ENCODE data around the gene LIPN. TPM values are rescaled to one million over a fixed set of nuclear protein-coding genes. Genes with fewer than 3 reads are reported as not detected.
A peak's percentile ranks its signal among the peaks of the same experiment; 100 is the strongest.

LIPN gene
- total and polyA plus RNA-seq, 2 donors (not counting 3 experiments of a cell fraction or from before 2014, with no cell fraction given), result not detected

- intact Hi-C loops (cut with micrococcal nuclease), result no loop called here
- no peaks in the 10 kb centered on the region for H3K79me2 ChIP-seq (ENCODE audit: control insufficient read depth, insufficient read depth, low read length)
- H4K20me1 ChIP-seq (replicated peaks; ENCODE audit: control insufficient read depth, extremely low read depth, insufficient read depth, low read length), result no peaks in the 10 kb centered on the region
- DNase-seq (ENCODE audit: low read depth, low spot score), result no peak
- BruUV-seq (replicated peaks), result no TSS peak
- no peaks in the 10 kb centered on the region for H3K9me3 ChIP-seq (replicated peaks; ENCODE audit: control insufficient read depth, insufficient read depth, low read length)
- ChIA-PET POLR2A (no interaction called here), CTCF (no interaction called here)
- H3K27me3 ChIP-seq (ENCODE audit: control insufficient read depth in 2 of 2, insufficient read depth in 2 of 2, low read length in 2 of 2), result no peaks in the 10 kb centered on the region
- no peak overlapping the region for H3K4me2 ChIP-seq (ENCODE audit: insufficient read depth, low read length)
- peaks cover 4% of the 10 kb centered on the region for H3K4me1 ChIP-seq (ENCODE audit: control insufficient read depth, extremely low read depth, insufficient read depth, low read length)
- FAIRE-seq, result peak; percentile 18
- TF ChIP-seq MYC (IDR thresholded peaks at IDR 0.05; ENCODE audit: low read depth, low read length), result no peak
- no peak for TF ChIP-seq POLR2A (IDR thresholded peaks at IDR 0.05; ENCODE audit: low read depth, low read length)
- no peak for TF ChIP-seq JUN (IDR thresholded peaks at IDR 0.05; ENCODE audit: borderline replicate concordance, insufficient read depth, insufficient read length, low read depth)
- TF ChIP-seq FOS (IDR thresholded peaks at IDR 0.05; ENCODE audit: borderline replicate concordance, insufficient read depth, low read length), result no peak
- no peak for TF ChIP-seq MAX (IDR thresholded peaks at IDR 0.05; ENCODE audit: insufficient read depth, insufficient read length)
- TF ChIP-seq GATA2 (IDR thresholded peaks at IDR 0.05; ENCODE audit: insufficient read depth, insufficient read length, low read depth, low read length), result peak; percentile 17
- TF ChIP-seq EZH2 (IDR thresholded peaks at IDR 0.05; ENCODE audit: borderline replicate concordance, low read depth, low read length, severe bottlenecking), result no peak
- dilution Hi-C loops (cut with MboI; ENCODE audit: extremely low pct_ligation_motif_present, low sequenced_read_pairs), result no loop called here
- no peak overlapping the region for H3K4me3 ChIP-seq (replicated peaks in 1 of 3; ENCODE audit: insufficient read depth in 1 of 3, low read depth in 1 of 3, low read length in 3 of 3)
- no peaks in the 10 kb centered on the region for H3K9me1 ChIP-seq (replicated peaks; ENCODE audit: control insufficient read depth, extremely low read depth, insufficient read depth, low read length)
- no peak overlapping the region for H3K27ac ChIP-seq (ENCODE audit: insufficient read depth, low read depth, low read length)
- no peaks in the 10 kb centered on the region for H3K36me3 ChIP-seq (ENCODE audit: control insufficient read depth in 2 of 2, extremely low read depth in 1 of 2, insufficient read depth in 2 of 2, low read length in 2 of 2)
- no peak overlapping the region for H2AFZ ChIP-seq (ENCODE audit: low read depth, low read length)
- H3K9ac ChIP-seq (replicated peaks; ENCODE audit: extremely low read depth, insufficient read depth, low read length), result no peak overlapping the region
These were observed 23.9 kb downstream of the LIPN start for GRCh38 chr10:88783724-88784123.

- no TSS peak for BruUV-seq (replicated peaks)
These were observed 26.4 kb downstream of the LIPN start for GRCh38 chr10:88786032-88786770.

More at GRCh38 chr10:88786032-88786770, 26.4 kb downstream of the LIPN start:
- Histone ChIP-seq H3K4me1 (ENCODE audit: control insufficient read depth, extremely low read depth, insufficient read depth, low read length) (peaks cover 4% of the 10 kb centered on the region), H4K20me1 (replicated peaks; ENCODE audit: control insufficient read depth, extremely low read depth, insufficient read depth, low read length) (no peaks in the 10 kb centered on the region), H2AFZ (ENCODE audit: low read depth, low read length) (no peak overlapping the region), H3K9ac (replicated peaks; ENCODE audit: extremely low read depth, insufficient read depth, low read length) (no peak overlapping the region), H3K4me3 (replicated peaks in 1 of 3; ENCODE audit: insufficient read depth in 1 of 3, low read depth in 1 of 3, low read length in 3 of 3) (no peak overlapping the region), H3K27ac (ENCODE audit: insufficient read depth, low read depth, low read length) (no peak overlapping the region), H3K9me1 (replicated peaks; ENCODE audit: control insufficient read depth, extremely low read depth, insufficient read depth, low read length) (no peaks in the 10 kb centered on the region), H3K9me3 (replicated peaks; ENCODE audit: control insufficient read depth, insufficient read depth, low read length) (no peaks in the 10 kb centered on the region), H3K4me2 (ENCODE audit: insufficient read depth, low read length) (no peak overlapping the region), H3K79me2 (ENCODE audit: control insufficient read depth, insufficient read depth, low read length) (no peaks in the 10 kb centered on the region), H3K27me3 (ENCODE audit: control insufficient read depth in 2 of 2, insufficient read depth in 2 of 2, low read length in 2 of 2) (no peaks in the 10 kb centered on the region), H3K36me3 (ENCODE audit: control insufficient read depth in 2 of 2, extremely low read depth in 1 of 2, insufficient read depth in 2 of 2, low read length in 2 of 2) (no peaks in the 10 kb centered on the region)
- no peak for DNase-seq (ENCODE audit: low read depth, low spot score)
- ChIA-PET CTCF (interaction anchor here (1.0 to 3.0 kb wide), 2 partner anchors 203 to 221 kb away, joined by 7 to 11 read pairs; partner anchors contain the start of gene RNLS), POLR2A (no interaction called here)
- no peak for FAIRE-seq
- dilution Hi-C loops (cut with MboI; ENCODE audit: extremely low pct_ligation_motif_present, low sequenced_read_pairs), result no loop called here
- TF ChIP-seq FOS (IDR thresholded peaks at IDR 0.05; ENCODE audit: borderline replicate concordance, insufficient read depth, low read length) (no peak), POLR2AphosphoS5 (IDR thresholded peaks at IDR 0.05; ENCODE audit: insufficient read depth, low read depth, low read length) (no peak), MAX (IDR thresholded peaks at IDR 0.05; ENCODE audit: insufficient read depth, insufficient read length) (no peak), MYC (IDR thresholded peaks at IDR 0.05; ENCODE audit: low read depth, low read length) (no peak), EZH2 (IDR thresholded peaks at IDR 0.05; ENCODE audit: borderline replicate concordance, low read depth, low read length, severe bottlenecking) (no peak), GATA2 (IDR thresholded peaks at IDR 0.05; ENCODE audit: insufficient read depth, insufficient read length, low read depth, low read length) (no peak), JUN (IDR thresholded peaks at IDR 0.05; ENCODE audit: borderline replicate concordance, insufficient read depth, insufficient read length, low read depth) (no peak), CTCF (IDR thresholded peaks at IDR 0.05; ENCODE audit: extremely low read depth in 1 of 2, insufficient read depth in 1 of 2, low read depth in 1 of 2, low read length in 2 of 2) (no peak), POLR2A (IDR thresholded peaks at IDR 0.05; ENCODE audit: low read depth, low read length) (no peak)
- intact Hi-C loops (cut with micrococcal nuclease), result no loop called here

All from endothelial cell of umbilical vein (primary cell).